ENCODE results near the gene AGPS. TPM values are rescaled to one million over a fixed set of nuclear protein-coding genes. Genes with fewer than 3 reads are reported as not detected.

Gene AGPS
- total and polyA plus RNA-seq, 2 of the 13 experiments (the other 11 are each of a cell fraction or from before 2014, with no cell fraction given), result 39.4 to 99.0 TPM

GRCh38 chr2:177455187-177455586 is 62.6 kb downstream of the AGPS start (continued):
- TF ChIP-seq ELK4 (CRISPR knock-in tag; IDR thresholded peaks at IDR 0.05; ENCODE audit: borderline replicate concordance) (no peak), ZMYM2 (CRISPR knock-in tag; IDR thresholded peaks at IDR 0.05) (no peak), SMAD9 (CRISPR knock-in tag; IDR thresholded peaks at IDR 0.05) (no peak), ZNF891 (CRISPR knock-in tag; IDR thresholded peaks at IDR 0.05) (no peak), RARA (CRISPR knock-in tag; IDR thresholded peaks at IDR 0.05) (peak; percentile 37; the same call in 1 of the 2 replicates), ZNF124 (CRISPR knock-in tag; IDR thresholded peaks at IDR 0.05) (no peak), ZNF709 (CRISPR knock-in tag; IDR thresholded peaks at IDR 0.05) (no peak), CC2D1A (CRISPR knock-in tag; IDR thresholded peaks at IDR 0.05) (no peak), ZEB1 (IDR thresholded peaks at IDR 0.05; ENCODE audit: insufficient replicate concordance, low read depth) (no peak), DNMT3B (CRISPR knock-in tag; conservative IDR thresholded peaks at IDR 0.05) (no peak), ZNF263 (CRISPR knock-in tag; IDR thresholded peaks at IDR 0.05) (peak; percentile 68), ZBTB7B (CRISPR knock-in tag; IDR thresholded peaks at IDR 0.05) (no peak), MEF2D (CRISPR knock-in tag; IDR thresholded peaks at IDR 0.05) (no peak), SALL1 (CRISPR knock-in tag; IDR thresholded peaks at IDR 0.05) (no peak), ZBTB38 (CRISPR knock-in tag; IDR thresholded peaks at IDR 0.05) (peak; percentile 17; the same call in 1 of the 2 replicates), ZSCAN20 (CRISPR knock-in tag; IDR thresholded peaks at IDR 0.05; ENCODE audit: borderline replicate concordance) (no peak), ZNF660 (CRISPR knock-in tag; IDR thresholded peaks at IDR 0.05; ENCODE audit: borderline replicate concordance, low read depth) (no peak), MED8 (CRISPR knock-in tag; IDR thresholded peaks at IDR 0.05; ENCODE audit: insufficient replicate concordance) (no peak), KLF13 (CRISPR knock-in tag; IDR thresholded peaks at IDR 0.05) (no peak)
- TF ChIP-seq, protein P1, sequence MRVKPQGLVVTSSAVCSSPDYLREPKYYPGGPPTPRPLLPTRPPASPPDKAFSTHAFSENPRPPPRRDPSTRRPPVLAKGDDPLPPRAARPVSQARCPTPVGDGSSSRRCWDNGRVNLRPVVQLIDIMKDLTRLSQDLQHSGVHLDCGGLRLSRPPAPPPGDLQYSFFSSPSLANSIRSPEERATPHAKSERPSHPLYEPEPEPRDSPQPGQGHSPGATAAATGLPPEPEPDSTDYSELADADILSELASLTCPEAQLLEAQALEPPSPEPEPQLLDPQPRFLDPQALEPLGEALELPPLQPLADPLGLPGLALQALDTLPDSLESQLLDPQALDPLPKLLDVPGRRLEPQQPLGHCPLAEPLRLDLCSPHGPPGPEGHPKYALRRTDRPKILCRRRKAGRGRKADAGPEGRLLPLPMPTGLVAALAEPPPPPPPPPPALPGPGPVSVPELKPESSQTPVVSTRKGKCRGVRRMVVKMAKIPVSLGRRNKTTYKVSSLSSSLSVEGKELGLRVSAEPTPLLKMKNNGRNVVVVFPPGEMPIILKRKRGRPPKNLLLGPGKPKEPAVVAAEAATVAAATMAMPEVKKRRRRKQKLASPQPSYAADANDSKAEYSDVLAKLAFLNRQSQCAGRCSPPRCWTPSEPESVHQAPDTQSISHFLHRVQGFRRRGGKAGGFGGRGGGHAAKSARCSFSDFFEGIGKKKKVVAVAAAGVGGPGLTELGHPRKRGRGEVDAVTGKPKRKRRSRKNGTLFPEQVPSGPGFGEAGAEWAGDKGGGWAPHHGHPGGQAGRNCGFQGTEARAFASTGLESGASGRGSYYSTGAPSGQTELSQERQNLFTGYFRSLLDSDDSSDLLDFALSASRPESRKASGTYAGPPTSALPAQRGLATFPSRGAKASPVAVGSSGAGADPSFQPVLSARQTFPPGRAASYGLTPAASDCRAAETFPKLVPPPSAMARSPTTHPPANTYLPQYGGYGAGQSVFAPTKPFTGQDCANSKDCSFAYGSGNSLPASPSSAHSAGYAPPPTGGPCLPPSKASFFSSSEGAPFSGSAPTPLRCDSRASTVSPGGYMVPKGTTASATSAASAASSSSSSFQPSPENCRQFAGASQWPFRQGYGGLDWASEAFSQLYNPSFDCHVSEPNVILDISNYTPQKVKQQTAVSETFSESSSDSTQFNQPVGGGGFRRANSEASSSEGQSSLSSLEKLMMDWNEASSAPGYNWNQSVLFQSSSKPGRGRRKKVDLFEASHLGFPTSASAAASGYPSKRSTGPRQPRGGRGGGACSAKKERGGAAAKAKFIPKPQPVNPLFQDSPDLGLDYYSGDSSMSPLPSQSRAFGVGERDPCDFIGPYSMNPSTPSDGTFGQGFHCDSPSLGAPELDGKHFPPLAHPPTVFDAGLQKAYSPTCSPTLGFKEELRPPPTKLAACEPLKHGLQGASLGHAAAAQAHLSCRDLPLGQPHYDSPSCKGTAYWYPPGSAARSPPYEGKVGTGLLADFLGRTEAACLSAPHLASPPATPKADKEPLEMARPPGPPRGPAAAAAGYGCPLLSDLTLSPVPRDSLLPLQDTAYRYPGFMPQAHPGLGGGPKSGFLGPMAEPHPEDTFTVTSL (CRISPR knock-in tag; IDR thresholded peaks at IDR 0.05; ENCODE audit: borderline replicate concordance), result peak; percentile 22; the same call in 1 of the 2 replicates
- TF ChIP-seq, protein P2, sequence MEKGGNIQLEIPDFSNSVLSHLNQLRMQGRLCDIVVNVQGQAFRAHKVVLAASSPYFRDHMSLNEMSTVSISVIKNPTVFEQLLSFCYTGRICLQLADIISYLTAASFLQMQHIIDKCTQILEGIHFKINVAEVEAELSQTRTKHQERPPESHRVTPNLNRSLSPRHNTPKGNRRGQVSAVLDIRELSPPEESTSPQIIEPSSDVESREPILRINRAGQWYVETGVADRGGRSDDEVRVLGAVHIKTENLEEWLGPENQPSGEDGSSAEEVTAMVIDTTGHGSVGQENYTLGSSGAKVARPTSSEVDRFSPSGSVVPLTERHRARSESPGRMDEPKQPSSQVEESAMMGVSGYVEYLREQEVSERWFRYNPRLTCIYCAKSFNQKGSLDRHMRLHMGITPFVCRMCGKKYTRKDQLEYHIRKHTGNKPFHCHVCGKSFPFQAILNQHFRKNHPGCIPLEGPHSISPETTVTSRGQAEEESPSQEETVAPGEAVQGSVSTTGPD (CRISPR knock-in tag; IDR thresholded peaks at IDR 0.05), result no peak
- TF ChIP-seq, protein P3, sequence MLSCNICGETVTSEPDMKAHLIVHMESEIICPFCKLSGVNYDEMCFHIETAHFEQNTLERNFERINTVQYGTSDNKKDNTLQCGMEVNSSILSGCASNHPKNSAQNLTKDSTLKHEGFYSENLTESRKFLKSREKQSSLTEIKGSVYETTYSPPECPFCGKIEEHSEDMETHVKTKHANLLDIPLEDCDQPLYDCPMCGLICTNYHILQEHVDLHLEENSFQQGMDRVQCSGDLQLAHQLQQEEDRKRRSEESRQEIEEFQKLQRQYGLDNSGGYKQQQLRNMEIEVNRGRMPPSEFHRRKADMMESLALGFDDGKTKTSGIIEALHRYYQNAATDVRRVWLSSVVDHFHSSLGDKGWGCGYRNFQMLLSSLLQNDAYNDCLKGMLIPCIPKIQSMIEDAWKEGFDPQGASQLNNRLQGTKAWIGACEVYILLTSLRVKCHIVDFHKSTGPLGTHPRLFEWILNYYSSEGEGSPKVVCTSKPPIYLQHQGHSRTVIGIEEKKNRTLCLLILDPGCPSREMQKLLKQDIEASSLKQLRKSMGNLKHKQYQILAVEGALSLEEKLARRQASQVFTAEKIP (CRISPR knock-in tag; IDR thresholded peaks at IDR 0.05; ENCODE audit: borderline replicate concordance), result no peak
